Upper lobe of left lung (tissue), 4 donors: ENCODE results near the gene DOCK4.

ENCODE experiments used
- POLR2A ChIP-seq, 4 donors: fragments of 450-650 bp; IDR thresholded peaks; one replicate each; pipeline ENCODE4 v1.5.1; 2016 to 2017; ENCODE audit warnings: antibody characterized with exemption in 4 of 4, mild to moderate bottlenecking in 2 of 4
- TF ChIP-seq, protein P1 (sequence below), 6 experiments: fragments of 450-650 bp in 4 of 6; fragments of 200-600 bp in 2 of 6; sonication (generic) in 2 of 6; IDR thresholded peaks; one replicate each; pipeline ENCODE4 v1.5.1; 2016 to 2019; ENCODE audit warnings: antibody characterized with exemption in 6 of 6

DNA sequence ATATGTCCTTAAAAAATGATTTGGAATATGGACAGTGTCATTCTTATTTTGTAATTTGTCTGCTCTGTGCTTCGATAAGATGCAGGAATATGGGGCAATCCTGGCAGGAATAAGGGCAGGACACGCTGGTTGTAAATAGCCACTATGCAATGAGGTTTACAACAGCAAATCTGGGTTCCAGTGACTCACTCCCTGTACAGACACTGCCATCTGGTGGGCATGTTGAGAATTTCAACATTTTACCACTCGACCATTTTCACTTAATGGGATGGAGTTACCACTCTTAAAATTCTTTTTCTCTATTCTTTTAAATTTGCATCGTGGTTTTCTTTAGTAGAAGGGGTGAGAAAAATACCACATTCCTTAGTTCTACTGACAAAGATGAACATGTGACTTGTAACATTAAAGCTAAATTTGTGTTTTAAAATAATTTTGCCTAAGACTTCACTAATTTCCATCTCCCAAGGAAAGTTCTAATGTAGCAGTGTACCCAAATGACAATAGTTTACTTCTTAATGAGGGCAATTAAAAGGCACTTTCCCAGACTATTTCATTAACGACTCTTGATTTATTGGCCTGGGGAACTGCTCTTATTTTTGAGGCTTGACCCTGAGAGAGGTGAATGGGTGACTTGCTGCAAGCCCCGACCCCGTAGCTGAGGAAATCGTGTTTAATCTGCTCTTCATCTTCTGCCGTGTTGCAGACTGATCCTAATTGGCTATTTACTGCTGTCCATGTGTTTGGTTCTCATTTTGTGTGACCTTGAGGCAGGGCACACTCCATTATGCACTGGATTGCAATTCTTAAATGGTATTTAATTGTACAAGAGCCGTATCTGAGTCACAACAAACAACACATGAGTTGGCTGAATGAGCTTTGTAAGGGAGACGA lies 470.3 kb downstream of the DOCK4 start:
- TF ChIP-seq, protein P1, sequence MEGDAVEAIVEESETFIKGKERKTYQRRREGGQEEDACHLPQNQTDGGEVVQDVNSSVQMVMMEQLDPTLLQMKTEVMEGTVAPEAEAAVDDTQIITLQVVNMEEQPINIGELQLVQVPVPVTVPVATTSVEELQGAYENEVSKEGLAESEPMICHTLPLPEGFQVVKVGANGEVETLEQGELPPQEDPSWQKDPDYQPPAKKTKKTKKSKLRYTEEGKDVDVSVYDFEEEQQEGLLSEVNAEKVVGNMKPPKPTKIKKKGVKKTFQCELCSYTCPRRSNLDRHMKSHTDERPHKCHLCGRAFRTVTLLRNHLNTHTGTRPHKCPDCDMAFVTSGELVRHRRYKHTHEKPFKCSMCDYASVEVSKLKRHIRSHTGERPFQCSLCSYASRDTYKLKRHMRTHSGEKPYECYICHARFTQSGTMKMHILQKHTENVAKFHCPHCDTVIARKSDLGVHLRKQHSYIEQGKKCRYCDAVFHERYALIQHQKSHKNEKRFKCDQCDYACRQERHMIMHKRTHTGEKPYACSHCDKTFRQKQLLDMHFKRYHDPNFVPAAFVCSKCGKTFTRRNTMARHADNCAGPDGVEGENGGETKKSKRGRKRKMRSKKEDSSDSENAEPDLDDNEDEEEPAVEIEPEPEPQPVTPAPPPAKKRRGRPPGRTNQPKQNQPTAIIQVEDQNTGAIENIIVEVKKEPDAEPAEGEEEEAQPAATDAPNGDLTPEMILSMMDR (IDR thresholded peaks at IDR 0.05): peak; percentile 58 to 80 (median 74)
- no peak for TF ChIP-seq POLR2A (IDR thresholded peaks at IDR 0.05)
